Mononuclear cell (primary cell): ENCODE measurements around the gene FAAP20. TPM values are rescaled to one million over a fixed set of nuclear protein-coding genes. Genes with fewer than 3 reads are reported as not detected.

Experiments
- H3K27me3 ChIP-seq: 2 replicates; pipeline ENCODE4 v1.6.0; 2011; ENCODE audit warnings: low read length, control low read depth; ENCODE audit not compliant: insufficient read depth
- H3K4me1 ChIP-seq: 2 replicates; pipeline ENCODE4 v1.5.1; 2011; ENCODE audit warnings: mild to moderate bottlenecking, low read length, control low read depth; ENCODE audit not compliant: insufficient read depth
- H3K4me3 ChIP-seq: 2 replicates; pipeline ENCODE4 v1.5.1; 2011; ENCODE audit warnings: mild to moderate bottlenecking, low read length, moderate library complexity
- H3K9me3 ChIP-seq: 2 replicates; pipeline ENCODE4 v1.5.1; 2011; ENCODE audit warnings: low read depth, mild to moderate bottlenecking, control low read depth, low read length
- total RNA-seq: library from RNA; depleted of rRNA; stranded (reverse); fragments of >200 nt; gene quantifications from one replicate; pipeline ENCODE4 v1.2.3, GENCODE V29; 2012

Gene FAAP20
- total RNA-seq, 1 donor = 11.0 TPM

DNA sequence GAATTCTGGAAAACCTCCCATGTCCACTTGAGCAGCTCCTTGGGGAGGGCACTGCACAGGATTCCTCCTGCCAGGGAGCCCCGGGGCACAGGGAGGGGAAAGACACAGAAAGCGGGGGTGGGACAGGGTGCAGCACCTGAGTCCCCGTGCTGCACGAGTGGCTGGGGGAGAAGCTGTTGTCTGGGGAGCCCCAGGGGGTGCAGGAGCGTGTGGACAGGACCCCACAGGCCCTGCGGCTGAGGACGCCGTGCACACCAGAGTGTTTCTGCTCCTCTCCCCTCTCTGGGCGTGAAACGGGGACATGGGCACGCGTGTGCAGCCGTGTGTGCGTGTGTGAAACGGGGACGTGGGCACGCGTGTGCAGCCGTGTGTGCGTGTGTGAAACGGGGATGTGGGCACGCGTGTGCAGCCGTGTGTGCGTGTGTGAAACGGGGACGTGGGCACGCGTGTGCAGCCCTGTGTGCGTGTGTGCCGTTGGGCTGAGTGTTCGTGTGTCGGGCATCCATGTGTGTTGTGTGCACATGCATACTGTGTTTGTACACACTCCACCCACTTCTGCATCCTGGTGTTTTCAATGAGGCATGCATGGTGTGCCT, 21.9 kb downstream of the FAAP20 start:
- no peak overlapping the region for H3K4me3 ChIP-seq
- H3K27me3 ChIP-seq = no peaks in the 10 kb centered on the region

DNA sequence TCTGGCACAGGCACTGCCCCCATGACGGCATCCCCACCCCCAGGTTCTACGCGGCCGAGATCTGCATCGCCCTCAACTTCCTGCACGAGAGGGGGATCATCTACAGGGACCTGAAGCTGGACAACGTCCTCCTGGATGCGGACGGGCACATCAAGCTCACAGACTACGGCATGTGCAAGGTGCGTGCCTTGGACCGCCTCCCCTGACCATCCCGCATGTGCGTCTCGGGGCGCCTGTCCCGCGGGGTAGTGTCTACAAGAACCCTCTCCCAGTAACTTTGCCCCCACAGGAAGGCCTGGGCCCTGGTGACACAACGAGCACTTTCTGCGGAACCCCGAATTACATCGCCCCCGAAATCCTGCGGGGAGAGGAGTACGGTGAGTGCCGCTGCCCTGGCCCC, 22.6 kb downstream of the FAAP20 start:
- Histone ChIP-seq H3K27me3 (no peaks in the 10 kb centered on the region), H3K4me3 (no peak overlapping the region), H3K4me1 (no peaks in the 10 kb centered on the region), H3K9me3 (no peaks in the 10 kb centered on the region)

More for the DNA sequence above, 21.9 kb downstream of the FAAP20 start:
- Histone ChIP-seq H3K9me3 (no peaks in the 10 kb centered on the region), H3K4me1 (no peaks in the 10 kb centered on the region)

DNA sequence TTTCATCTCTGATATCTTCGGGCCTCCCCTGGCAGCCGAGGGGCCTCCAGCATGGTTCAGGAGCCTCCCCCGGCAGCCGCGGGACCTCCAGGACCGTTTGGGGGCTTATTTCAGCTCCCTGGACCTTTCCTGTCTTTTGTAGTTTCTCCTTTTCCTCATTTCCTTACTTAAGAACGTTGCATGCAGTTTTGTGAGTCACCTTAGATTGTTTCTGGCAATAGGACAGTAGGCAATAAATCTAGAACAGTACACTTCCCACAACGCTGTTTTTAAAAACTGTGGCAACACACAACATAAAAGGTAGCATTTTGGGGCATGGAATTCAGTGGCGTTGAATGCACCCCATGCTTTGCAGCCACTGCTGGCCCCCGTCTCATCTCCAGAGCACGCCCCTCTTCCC, 24.4 kb downstream of the FAAP20 start:
- Histone ChIP-seq H3K4me1 (no peaks in the 10 kb centered on the region), H3K4me3 (no peak overlapping the region), H3K27me3 (no peaks in the 10 kb centered on the region), H3K9me3 (no peaks in the 10 kb centered on the region)

DNA sequence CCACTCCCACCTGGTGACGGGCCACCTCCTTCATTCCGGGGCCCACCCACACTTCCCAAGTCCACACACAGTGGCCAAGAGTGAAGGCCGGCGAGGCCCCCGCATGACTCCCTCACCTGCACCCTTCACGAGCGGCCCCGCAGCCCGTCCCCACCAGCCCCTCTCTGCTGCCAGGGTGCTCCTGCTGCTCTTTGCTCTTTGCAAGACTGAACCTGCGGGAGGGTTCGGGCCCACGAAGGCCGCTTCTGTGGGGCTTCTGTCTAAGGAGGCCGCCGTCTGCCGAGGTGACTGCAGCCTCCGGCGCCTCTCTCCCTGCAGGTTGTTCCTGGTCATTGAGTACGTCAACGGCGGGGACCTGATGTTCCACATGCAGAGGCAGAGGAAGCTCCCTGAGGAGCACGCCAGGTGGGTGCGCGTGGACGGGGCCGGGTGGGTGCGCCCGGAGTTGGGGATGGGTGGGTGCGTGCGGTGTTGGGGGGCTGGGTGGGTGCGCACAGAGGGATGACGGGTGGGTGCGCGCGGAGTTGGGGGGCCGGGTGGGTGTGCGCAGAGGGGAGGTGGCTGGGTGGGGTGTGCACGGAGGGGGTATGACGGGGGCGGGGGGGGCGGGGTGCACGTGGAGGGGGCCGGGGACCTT, 25.3 kb downstream of the FAAP20 start:
- Histone ChIP-seq H3K4me3 (no peak overlapping the region), H3K4me1 (no peaks in the 10 kb centered on the region), H3K27me3 (no peaks in the 10 kb centered on the region), H3K9me3 (no peaks in the 10 kb centered on the region)

DNA sequence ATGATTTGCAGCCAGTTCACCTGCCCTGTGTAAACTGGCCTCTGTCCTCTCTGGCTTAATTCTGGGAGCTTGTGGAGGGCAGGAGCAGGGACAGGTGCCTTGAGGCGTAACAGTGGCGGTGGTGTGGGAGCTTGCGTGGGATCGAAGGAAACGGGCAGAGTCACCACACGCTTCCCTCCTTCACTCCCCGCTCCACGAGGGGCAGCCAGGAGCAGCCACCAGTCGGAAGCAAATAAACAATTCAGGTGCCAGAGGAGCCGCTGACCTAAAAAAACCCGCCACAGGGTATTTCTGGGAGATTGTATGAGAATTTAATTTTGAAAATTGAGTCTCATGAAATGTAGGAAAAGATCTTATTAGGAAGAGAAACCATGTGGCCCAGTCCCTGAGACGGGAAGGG, 26.0 kb downstream of the FAAP20 start:
- Histone ChIP-seq H3K4me3 (no peak overlapping the region), H3K4me1 (no peaks in the 10 kb centered on the region), H3K9me3 (no peaks in the 10 kb centered on the region), H3K27me3 (no peaks in the 10 kb centered on the region)

DNA sequence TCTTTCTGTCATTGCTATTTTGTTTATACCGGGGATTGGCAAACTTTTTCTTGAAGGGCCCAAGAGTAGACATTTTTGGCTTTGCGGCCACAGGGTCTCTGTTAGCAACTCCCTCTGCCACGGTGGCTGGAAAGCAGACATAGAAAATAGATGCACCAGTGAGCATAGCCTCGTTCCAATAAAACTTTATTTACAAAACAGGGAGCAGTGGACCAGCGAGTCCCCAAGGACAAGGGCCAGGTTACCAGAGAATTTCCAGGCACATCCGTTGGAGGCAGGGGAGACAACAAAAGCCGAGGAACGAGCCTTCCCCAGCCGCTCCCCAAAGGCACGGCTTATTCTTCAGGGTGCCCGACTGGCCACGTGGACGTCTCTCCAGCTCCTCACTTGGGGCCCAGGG, 26.5 kb downstream of the FAAP20 start:
- no peaks in the 10 kb centered on the region for H3K27me3 ChIP-seq
- peaks cover under 1% of the 10 kb centered on the region for H3K4me1 ChIP-seq
- H3K4me3 ChIP-seq = no peak overlapping the region
- H3K9me3 ChIP-seq = no peaks in the 10 kb centered on the region

DNA sequence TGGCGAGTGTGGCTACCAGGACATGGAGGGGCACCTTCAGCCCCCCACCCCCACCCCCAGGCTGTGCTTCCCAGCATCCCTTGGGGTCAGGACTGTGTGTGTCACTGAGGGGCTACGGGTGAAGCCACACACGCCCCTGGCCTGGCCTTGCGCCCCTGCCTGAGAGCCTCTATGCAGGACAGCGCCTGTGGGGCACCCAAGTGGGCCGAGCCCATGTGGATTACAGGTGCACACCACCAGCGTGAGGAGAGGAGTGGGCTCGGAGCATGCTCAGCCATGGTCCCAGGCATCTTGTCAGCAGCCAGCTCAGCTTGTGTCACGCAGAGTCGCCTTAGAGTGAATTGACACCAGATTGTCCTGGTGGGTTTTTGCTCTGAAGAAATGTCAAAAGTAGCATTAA, 27.9 kb downstream of the FAAP20 start:
- peaks cover 8% of the 10 kb centered on the region for H3K4me1 ChIP-seq
- H3K27me3 ChIP-seq = no peaks in the 10 kb centered on the region
- H3K4me3 ChIP-seq = no peak overlapping the region
- no peaks in the 10 kb centered on the region for H3K9me3 ChIP-seq

DNA sequence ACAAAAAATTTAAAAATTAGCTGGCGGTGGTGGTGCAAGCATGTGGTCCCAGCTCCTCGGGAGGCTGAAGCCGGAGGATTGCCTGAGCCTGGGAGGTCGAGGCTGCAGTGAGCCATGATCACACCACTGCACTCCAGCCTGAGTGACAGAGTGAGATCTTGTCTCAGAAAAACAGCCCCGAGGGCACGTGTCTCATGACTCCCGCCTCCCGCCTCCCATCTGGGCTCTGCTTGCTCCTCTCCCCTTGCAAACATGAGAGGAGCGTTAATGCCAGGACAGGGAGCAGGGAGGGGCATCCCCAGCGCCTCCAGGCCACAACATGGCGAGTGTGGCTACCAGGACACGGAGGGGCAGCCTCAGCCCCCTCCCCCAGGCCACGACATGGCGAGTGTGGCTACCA, 28.3 kb downstream of the FAAP20 start:
- H3K4me1 ChIP-seq = peaks cover 8% of the 10 kb centered on the region
- no peaks in the 10 kb centered on the region for H3K9me3 ChIP-seq
- H3K27me3 ChIP-seq = no peaks in the 10 kb centered on the region
- H3K4me3 ChIP-seq = no peak overlapping the region

DNA sequence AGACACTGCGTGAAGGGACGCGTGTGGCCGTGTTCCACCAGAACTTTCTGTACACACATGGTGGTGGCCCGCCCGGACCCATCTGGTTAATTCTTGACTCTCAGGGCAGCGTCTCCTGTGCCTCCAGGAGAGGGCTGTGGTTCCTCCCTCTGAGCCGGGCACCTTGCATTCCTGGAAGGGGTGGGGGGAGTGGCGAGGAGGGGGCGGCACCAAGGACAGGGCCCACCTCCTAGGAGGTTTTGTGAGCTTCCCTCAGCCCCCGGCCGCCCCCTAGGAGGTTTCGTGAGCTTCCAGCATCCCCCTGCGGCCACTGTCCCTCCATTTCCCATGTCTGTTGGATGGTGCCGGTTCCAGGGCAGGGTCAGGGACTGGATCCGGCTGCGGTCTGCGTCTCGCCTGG, 28.9 kb downstream of the FAAP20 start:
- H3K9me3 ChIP-seq = no peaks in the 10 kb centered on the region
- H3K4me1 ChIP-seq = peaks cover 8% of the 10 kb centered on the region
- no peaks in the 10 kb centered on the region for H3K27me3 ChIP-seq
- no peak overlapping the region for H3K4me3 ChIP-seq

DNA sequence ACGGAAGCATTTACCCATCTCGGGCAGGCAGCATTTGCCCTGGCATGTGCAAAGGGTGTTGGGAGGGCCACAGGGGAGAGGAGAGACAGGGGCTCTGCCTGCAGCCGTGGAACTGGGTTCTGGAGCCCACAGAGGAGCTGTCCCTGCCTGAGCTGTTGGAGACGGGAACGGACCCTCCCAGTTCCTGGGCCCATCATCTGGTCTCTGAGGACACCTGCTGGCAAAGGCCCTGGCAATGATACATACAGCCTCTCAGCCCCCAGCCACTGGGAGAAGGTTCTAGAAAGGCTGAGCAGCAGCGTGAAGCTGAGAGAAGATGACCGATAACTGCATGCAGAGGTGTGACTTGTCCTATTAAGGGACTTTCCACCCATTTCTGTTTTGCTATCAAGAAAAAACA, 31.4 kb downstream of the FAAP20 start:
- no peak overlapping the region for H3K4me3 ChIP-seq
- H3K4me1 ChIP-seq = peaks cover 17% of the 10 kb centered on the region
- no peaks in the 10 kb centered on the region for H3K9me3 ChIP-seq
- H3K27me3 ChIP-seq = no peaks in the 10 kb centered on the region

DNA sequence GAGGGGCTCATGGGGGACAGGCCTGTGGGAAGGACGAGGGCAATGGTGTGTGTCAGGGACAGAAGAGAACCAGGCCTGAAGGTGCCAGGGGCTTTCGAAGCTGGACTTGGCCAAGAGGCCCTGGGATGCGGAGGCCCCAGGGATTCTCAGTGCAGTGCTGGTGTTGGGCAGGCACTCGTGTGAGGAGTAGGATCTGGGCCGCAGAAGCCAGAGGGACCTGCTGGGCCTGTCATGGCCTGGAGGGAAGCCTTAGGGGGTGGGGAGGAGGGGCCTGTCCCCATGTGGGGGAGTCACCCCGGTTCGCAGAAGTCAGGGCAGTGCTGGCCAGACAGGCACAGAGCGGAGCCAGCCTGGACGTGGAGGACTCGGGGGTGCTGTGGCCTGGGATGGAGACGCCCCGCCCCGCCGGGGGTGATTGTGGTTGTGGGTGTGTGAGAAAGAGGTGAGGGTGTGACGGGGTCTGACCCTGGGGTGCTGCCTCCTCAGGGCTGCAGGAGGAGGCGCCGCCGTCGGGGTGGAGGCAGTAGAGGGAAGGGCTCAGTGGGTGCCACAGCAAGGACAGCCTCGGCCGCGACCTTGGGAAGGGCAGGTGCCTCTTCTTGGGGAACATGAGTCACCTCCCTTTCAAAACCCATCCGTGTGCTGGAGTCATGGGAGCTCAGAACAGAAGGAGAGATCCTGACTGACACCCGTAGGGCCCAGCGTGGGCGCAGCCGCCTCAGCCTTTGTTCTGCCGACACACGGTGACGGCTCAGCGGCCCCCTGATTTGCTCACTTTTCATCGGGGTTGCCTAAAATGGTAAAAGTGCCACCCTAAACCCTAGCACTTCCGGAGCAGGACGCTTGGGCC, 33.9 kb downstream of the FAAP20 start:
- no peaks in the 10 kb centered on the region for H3K27me3 ChIP-seq
- H3K9me3 ChIP-seq = no peaks in the 10 kb centered on the region
- H3K4me1 ChIP-seq = peaks cover 17% of the 10 kb centered on the region
- no peak overlapping the region for H3K4me3 ChIP-seq

DNA sequence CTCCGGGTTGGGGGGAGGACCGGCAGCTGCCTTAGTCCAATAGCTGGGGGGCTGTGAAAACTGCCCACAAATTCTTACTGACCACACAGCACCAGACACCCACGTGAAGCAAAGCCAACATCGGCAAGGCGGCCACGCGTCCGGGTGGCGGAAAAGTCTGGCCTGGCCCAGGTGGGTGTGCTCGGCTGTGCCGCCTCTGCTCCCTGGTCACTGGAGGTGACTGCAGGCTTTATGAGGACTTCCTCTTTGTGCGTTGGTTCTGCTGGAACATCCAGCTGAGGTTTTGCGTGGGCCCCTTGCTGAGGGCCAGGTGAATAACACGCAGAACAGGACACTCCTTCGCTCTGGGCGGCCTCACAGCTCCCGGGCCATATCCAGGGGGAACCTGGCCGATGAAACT, 35.4 kb downstream of the FAAP20 start:
- H3K9me3 ChIP-seq = no peaks in the 10 kb centered on the region
- no peak overlapping the region for H3K4me3 ChIP-seq
- no peaks in the 10 kb centered on the region for H3K27me3 ChIP-seq
- peaks cover 17% of the 10 kb centered on the region for H3K4me1 ChIP-seq

DNA sequence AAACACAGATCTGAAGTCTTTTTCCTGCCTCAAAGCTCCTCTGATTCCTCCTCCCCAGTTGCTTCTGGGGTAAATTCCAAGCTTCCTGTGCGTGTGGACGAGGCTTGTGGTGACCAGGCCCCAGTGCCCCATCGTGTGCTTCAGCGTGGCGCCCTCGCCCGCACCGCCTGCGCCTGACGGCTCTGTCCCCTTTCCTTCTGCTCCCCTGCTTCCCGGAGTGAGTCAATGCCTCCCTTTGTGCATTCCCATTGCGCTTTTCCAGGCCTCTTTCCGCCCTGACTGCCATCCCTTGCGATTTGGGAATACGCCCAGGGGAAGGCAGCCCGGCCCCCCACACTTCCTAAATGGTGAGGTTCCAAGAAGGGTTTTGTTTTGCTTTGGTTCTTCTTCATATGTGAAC, 36.3 kb downstream of the FAAP20 start:
- no peaks in the 10 kb centered on the region for H3K9me3 ChIP-seq
- no peak overlapping the region for H3K4me3 ChIP-seq

DNA sequence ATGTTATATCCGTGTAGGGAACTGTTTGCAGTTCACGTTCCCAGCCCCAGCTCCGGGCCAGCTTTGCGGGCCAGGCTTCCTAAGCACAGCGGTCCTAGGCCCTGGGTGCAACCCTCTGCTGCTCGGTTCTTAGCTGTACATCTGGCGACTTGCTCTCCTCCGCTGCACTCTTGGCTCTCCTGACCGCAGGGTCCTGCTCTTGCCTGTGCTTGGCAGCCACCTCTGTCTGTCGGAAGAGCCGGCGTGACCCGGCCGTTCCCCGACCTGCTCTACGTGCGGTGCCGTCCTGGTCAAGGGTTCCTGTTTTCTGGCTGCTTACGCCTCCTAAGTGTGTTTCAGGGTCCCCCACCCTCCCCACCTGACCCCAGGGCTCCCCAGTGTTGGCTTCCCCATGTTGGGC, 36.7 kb downstream of the FAAP20 start:
- H3K4me1 ChIP-seq = peaks cover 24% of the 10 kb centered on the region
- H3K27me3 ChIP-seq = no peaks in the 10 kb centered on the region
- H3K9me3 ChIP-seq = no peaks in the 10 kb centered on the region
- H3K4me3 ChIP-seq = no peak overlapping the region

More for the DNA sequence above, 36.3 kb downstream of the FAAP20 start:
- Histone ChIP-seq H3K4me1 (peaks cover 22% of the 10 kb centered on the region), H3K27me3 (no peaks in the 10 kb centered on the region)

DNA sequence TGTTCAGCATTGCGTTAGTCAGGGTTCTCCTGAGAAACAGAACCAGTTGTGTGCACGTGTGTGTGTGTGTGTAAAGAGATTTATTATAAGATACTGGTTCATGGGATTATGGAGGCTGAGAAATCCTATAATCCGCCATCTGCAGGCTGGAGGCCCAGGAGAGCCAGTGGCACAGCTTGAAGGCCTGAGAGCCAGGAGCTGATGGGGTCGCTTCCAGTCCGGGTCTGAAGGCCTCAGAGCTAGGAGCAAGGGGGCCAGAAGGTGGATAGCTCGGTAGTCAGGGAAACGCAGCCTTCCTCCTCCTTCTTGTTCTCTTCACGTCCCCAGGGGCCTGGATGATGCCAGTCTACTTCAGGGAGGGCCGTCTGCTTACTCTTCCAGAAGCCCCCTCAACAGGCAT, 37.7 kb downstream of the FAAP20 start:
- no peaks in the 10 kb centered on the region for H3K9me3 ChIP-seq
- H3K27me3 ChIP-seq = no peaks in the 10 kb centered on the region
- no peak overlapping the region for H3K4me3 ChIP-seq
- peaks cover 29% of the 10 kb centered on the region for H3K4me1 ChIP-seq
